22Rv1 (cell line): ENCODE data around the gene KITLG.

Experiments used
- H3K27ac ChIP-seq: fragments of 450-650 bp; 2 replicates; pipeline ENCODE4 v1.5.1; 2017
- ZFX ChIP-seq: fragments of 450-650 bp; IDR thresholded peaks from 2 replicates; pipeline ENCODE4 v1.6.1; 2017; ENCODE audit warnings: antibody characterized with exemption, borderline replicate concordance
- TF ChIP-seq, protein P1 (sequence below): fragments of 450-650 bp; IDR thresholded peaks from 2 replicates; pipeline ENCODE4 v1.5.1; 2017; ENCODE audit warnings: mild to moderate bottlenecking

The KITLG gene

DNA sequence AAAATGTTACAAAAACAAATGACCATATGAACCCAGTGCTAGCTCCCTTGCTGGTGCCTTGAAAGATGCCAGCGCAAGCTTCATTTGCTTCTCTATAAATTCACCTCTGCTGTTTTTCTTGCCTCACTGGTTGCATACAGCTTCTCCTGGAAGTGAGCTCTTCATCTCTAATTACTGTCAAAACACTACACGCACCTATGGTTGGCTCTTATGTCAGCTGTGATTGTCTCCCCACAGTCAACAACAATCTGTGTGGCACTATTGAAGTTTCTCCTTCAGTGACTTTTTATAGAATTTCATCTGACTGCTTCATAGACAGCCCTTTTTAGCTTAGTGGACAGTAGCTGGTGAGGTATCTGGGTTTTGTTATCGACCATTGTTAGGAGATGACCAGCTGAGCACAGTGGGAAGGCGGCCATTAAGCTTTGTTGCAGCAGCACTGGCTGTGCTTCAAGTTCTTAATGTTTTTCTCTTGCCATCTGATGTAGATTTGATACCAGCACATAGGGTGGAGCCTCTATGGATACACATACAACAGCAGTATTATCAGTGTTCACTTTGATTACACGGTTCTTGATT, 131.8 kb downstream of the KITLG start:
- H3K27ac ChIP-seq, result no peak overlapping the region
- no peak for TF ChIP-seq ZFX
- TF ChIP-seq, protein P1, sequence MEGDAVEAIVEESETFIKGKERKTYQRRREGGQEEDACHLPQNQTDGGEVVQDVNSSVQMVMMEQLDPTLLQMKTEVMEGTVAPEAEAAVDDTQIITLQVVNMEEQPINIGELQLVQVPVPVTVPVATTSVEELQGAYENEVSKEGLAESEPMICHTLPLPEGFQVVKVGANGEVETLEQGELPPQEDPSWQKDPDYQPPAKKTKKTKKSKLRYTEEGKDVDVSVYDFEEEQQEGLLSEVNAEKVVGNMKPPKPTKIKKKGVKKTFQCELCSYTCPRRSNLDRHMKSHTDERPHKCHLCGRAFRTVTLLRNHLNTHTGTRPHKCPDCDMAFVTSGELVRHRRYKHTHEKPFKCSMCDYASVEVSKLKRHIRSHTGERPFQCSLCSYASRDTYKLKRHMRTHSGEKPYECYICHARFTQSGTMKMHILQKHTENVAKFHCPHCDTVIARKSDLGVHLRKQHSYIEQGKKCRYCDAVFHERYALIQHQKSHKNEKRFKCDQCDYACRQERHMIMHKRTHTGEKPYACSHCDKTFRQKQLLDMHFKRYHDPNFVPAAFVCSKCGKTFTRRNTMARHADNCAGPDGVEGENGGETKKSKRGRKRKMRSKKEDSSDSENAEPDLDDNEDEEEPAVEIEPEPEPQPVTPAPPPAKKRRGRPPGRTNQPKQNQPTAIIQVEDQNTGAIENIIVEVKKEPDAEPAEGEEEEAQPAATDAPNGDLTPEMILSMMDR, result no peak

DNA sequence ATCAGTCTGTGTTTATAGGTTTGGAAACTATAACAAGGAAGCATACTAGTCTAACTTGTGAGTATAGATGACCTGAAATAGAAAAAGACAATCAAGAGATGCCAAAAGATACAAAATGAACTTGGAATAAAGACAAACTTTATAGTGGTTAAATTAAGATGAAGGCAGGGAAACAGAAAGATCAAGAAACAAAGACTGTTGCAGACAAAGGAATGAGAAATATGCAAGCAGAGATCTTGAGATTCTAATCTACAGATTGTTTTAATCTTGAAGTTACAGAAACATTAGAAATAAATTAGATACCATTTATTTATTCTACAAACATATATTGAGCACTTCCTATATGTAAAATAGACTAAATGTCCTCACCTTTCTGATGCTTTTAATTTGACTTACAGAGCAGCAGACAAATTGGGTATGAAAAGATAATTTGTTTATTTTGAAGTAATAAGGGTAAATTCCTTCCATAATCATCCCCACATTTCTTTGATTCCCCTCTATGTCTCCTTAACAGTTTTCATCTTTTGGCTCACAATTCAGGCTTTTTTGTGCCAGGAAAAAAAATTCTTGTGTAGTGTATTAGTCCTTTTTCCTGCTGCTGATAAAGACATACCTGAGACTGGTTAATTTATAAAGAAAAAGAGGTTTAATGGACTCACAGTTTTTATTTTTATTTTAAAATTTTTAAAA, 134.4 kb downstream of the KITLG start:
- TF ChIP-seq, protein P1, result no peak
- no peak overlapping the region for H3K27ac ChIP-seq

DNA sequence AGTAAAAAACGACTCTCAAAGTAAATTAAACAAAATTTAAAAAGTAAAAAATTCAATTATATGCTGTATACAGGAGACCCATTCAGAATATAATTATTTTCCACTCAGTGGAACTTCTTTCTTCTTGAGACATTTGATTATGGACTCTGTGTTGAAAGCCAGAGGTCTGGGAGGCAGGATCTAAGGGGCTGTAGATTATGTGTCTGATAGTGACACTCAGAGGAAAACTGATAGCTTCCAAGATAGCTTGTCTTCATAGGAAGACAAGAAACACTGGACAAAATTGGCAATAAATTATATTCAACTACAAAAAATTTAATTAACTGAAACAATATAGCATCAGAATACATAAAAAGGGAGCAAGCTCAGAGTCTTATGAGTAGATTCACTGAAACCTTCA, 135.8 kb downstream of the KITLG start:
- TF ChIP-seq, protein P1, result no peak
- TF ChIP-seq ZFX, result no peak
- no peak overlapping the region for H3K27ac ChIP-seq
